GM12891 (cell line): Measurements from ENCODE around the gene HHAT.

Experiments
- PAX5 ChIP-seq: IDR thresholded peaks from 2 replicates; pipeline ENCODE4 v1.6.1; 2011; ENCODE audit warnings: low read length, moderate library complexity, mild to moderate bottlenecking; ENCODE audit not compliant: insufficient read depth, severe bottlenecking
- POLR2A ChIP-seq: IDR thresholded peaks from 2 replicates; pipeline ENCODE4 v1.6.1; 2011; ENCODE audit warnings: low read depth, low read length, control low read depth
- POLR2AphosphoS5 ChIP-seq: IDR thresholded peaks from 2 replicates; pipeline ENCODE4 v1.6.1; 2011; ENCODE audit warnings: low read depth, low read length, control low read depth
- POU2F2 ChIP-seq: IDR thresholded peaks from 2 replicates; pipeline ENCODE4 v1.6.1; 2011; ENCODE audit warnings: low read depth, mild to moderate bottlenecking, control low read depth, low read length, moderate library complexity
- SPI1 ChIP-seq: IDR thresholded peaks from 2 replicates; pipeline ENCODE4 v1.6.1; 2011; ENCODE audit warnings: low read depth, low read length, control low read depth
- TAF1 ChIP-seq: IDR thresholded peaks from 2 replicates; pipeline ENCODE4 v1.6.1; 2011; ENCODE audit warnings: low read depth, low read length, control low read depth

- TF ChIP-seq POLR2A: no peak
- TF ChIP-seq TAF1: no peak
- no peak for TF ChIP-seq POLR2AphosphoS5
- no peak for TF ChIP-seq SPI1
- TF ChIP-seq POU2F2: no peak
- TF ChIP-seq PAX5: no peak
Measured at GRCh38 chr1:210688512-210689234, 360.0 kb downstream of the HHAT start.
